IMR-90 (cell line): ENCODE data around the gene DOCK9. TPM values are rescaled to one million over a fixed set of nuclear protein-coding genes. Genes with fewer than 3 reads are reported as not detected.

Experiments
- ATAC-seq: fragments of 200-7000 bp; cut with Tn5 transposase; 2 replicates; pipeline ENCODE4 v1.9.1; 2020; ENCODE audit warnings: low read depth, mild to moderate bottlenecking, moderate library complexity
- BruUV-seq: library from RNA; stranded (reverse); fragments of 400-500 nt; replicated peaks from 2 replicates; lab custom pipeline; 2021; lab: Mats Ljungman, UMichigan
- CTCF ChIA-PET: fragments of 300-600 bp; formaldehyde crosslinking; extraction: SDS; loops from one replicate; lab custom pipeline; 2021; ENCODE audit warnings: antibody characterized with exemption; lab: Yijun Ruan, JAX
- POLR2A ChIA-PET: fragments of 300-600 bp; sonication (Branson Sonifier 250); formaldehyde crosslinking; loops from one replicate; lab custom pipeline; 2022; ENCODE audit warnings: antibody characterized with exemption; ENCODE audit not compliant: unreplicated experiment; lab: Charles Lee
- DNase-seq: peaks from one replicate; pipeline ENCODE4 v3.0.0; 2013
- H2AFZ ChIP-seq: replicated peaks from 2 replicates; pipeline ENCODE3; 2013; ENCODE audit warnings: low read length, mild to moderate bottlenecking; ENCODE audit not compliant: poor library complexity
- H2AK5ac ChIP-seq: 2 replicates; pipeline ENCODE4 v1.6.1; 2013; ENCODE audit warnings: low read depth, low read length, inconsistent platforms
- H2AK9ac ChIP-seq: replicated peaks from 2 replicates; pipeline ENCODE3; 2013; ENCODE audit warnings: mild to moderate bottlenecking, low read depth, low read length, moderate library complexity; ENCODE audit not compliant: poor library complexity
- H2BK120ac ChIP-seq: 2 replicates; pipeline ENCODE4 v1.6.1; 2013; ENCODE audit warnings: low read depth, low read length, inconsistent platforms
- H2BK15ac ChIP-seq: 3 replicates; pipeline ENCODE4 v1.6.1; 2013; ENCODE audit warnings: low read depth, low read length, inconsistent platforms
- H2BK20ac ChIP-seq: 2 replicates; pipeline ENCODE4 v1.6.1; 2013; ENCODE audit warnings: low read depth, mild to moderate bottlenecking, inconsistent platforms, low read length, moderate library complexity
- H2BK5ac ChIP-seq: 2 replicates; pipeline ENCODE4 v1.6.1; 2013; ENCODE audit warnings: mild to moderate bottlenecking, low read depth, low read length, inconsistent platforms; ENCODE audit not compliant: poor library complexity, severe bottlenecking
- H3K14ac ChIP-seq: replicated peaks from 2 replicates; pipeline ENCODE4 v1.6.1; 2013; ENCODE audit warnings: low read depth, low read length, inconsistent platforms
- H3K18ac ChIP-seq: 2 replicates; pipeline ENCODE4 v1.6.1; 2013; ENCODE audit warnings: low read depth, low read length, control low read depth
- H3K23ac ChIP-seq: 2 replicates; pipeline ENCODE4 v1.6.1; 2013; ENCODE audit warnings: low read depth, low read length, inconsistent platforms
- H3K27ac ChIP-seq: 2 replicates; pipeline ENCODE4 v1.5.1; 2013; ENCODE audit warnings: mild to moderate bottlenecking, control low read depth, low read length; ENCODE audit not compliant: insufficient read depth
- H3K27me3 ChIP-seq: 2 replicates; pipeline ENCODE4 v1.6.1; 2013; ENCODE audit warnings: low read length; ENCODE audit not compliant: control insufficient read depth, insufficient read depth
- H3K36me3 ChIP-seq: 2 replicates; pipeline ENCODE4 v1.6.1; 2013; ENCODE audit warnings: low read length, mixed read lengths; ENCODE audit not compliant: control insufficient read depth, insufficient read depth
- H3K4ac ChIP-seq: 2 replicates; pipeline ENCODE4 v1.6.1; 2013; ENCODE audit warnings: low read depth, low read length, inconsistent platforms
- H3K4me1 ChIP-seq: 2 replicates; pipeline ENCODE4 v1.6.1; 2013; ENCODE audit warnings: low read length, mixed read lengths; ENCODE audit not compliant: control insufficient read depth, insufficient read depth
- H3K4me2 ChIP-seq: 2 replicates; pipeline ENCODE4 v1.6.1; 2013; ENCODE audit warnings: low read depth, mild to moderate bottlenecking, control low read depth, low read length, moderate library complexity
- H3K4me3 ChIP-seq: 2 replicates; pipeline ENCODE4 v1.5.1; 2013; ENCODE audit warnings: low read depth, mild to moderate bottlenecking, control low read depth, low read length, moderate library complexity; ENCODE audit not compliant: insufficient read depth
- H3K56ac ChIP-seq: 2 replicates; pipeline ENCODE4 v1.6.1; 2013; ENCODE audit warnings: low read length, inconsistent platforms; ENCODE audit not compliant: insufficient read depth; ENCODE audit errors: extremely low read depth
- H3K79me1 ChIP-seq, 2 experiments: 2 replicates each; pipeline ENCODE4 v1.6.1; 2013; ENCODE audit warnings: low read length in 2 of 2, inconsistent platforms in 1 of 2, low read depth in 1 of 2
- H3K9ac ChIP-seq: 2 replicates; pipeline ENCODE4 v1.6.1; 2013; ENCODE audit warnings: low read depth, low read length, control low read depth
- H3K9me1 ChIP-seq: 2 replicates; pipeline ENCODE4 v1.6.1; 2013; ENCODE audit warnings: low read length, inconsistent platforms; ENCODE audit not compliant: insufficient read depth
- H3K9me3 ChIP-seq: 2 replicates; pipeline ENCODE4 v1.6.1; 2013; ENCODE audit warnings: low read length; ENCODE audit not compliant: control insufficient read depth, insufficient read depth
- H4K20me1 ChIP-seq: 2 replicates; pipeline ENCODE4 v1.6.1; 2013; ENCODE audit warnings: low read length, inconsistent platforms; ENCODE audit not compliant: insufficient read depth
- H4K5ac ChIP-seq: 2 replicates; pipeline ENCODE4 v1.6.1; 2013; ENCODE audit warnings: mild to moderate bottlenecking, low read depth, low read length, control low read depth
- H4K8ac ChIP-seq, 2 experiments: 2 replicates each; pipeline ENCODE4 v1.6.1; 2013; ENCODE audit warnings: low read depth in 2 of 2, low read length in 2 of 2, control low read depth in 1 of 2, inconsistent platforms in 1 of 2
- H4K91ac ChIP-seq: 2 replicates; pipeline ENCODE4 v1.6.1; 2013; ENCODE audit warnings: low read depth, low read length, inconsistent platforms; ENCODE audit not compliant: insufficient read depth
- BHLHE40 ChIP-seq: fragments of 150-350 bp; IDR thresholded peaks from 2 replicates; pipeline ENCODE4 v1.6.1; 2016; ENCODE audit warnings: mild to moderate bottlenecking, low read depth, low read length
- CEBPB ChIP-seq: IDR thresholded peaks from 2 replicates; pipeline ENCODE4 v1.6.1; 2012; ENCODE audit warnings: low read depth, low read length, improper control_type of control experiment
- CHD1 ChIP-seq: IDR thresholded peaks from 2 replicates; pipeline ENCODE4 v1.6.1; 2012; ENCODE audit warnings: low read depth, low read length, improper control_type of control experiment
- FOS ChIP-seq: fragments of 150-350 bp; IDR thresholded peaks from 2 replicates; pipeline ENCODE4 v1.6.1; 2016; ENCODE audit warnings: low read depth, low read length
- MAFK ChIP-seq: IDR thresholded peaks from 2 replicates; pipeline ENCODE4 v1.6.1; 2012; ENCODE audit warnings: low read depth, low read length, improper control_type of control experiment
- MAZ ChIP-seq: IDR thresholded peaks from 2 replicates; pipeline ENCODE4 v1.6.1; 2012; ENCODE audit warnings: low read depth, mild to moderate bottlenecking, low read length, improper control_type of control experiment, moderate library complexity, borderline replicate concordance
- MXI1 ChIP-seq: IDR thresholded peaks from 2 replicates; pipeline ENCODE4 v1.6.1; 2012; ENCODE audit warnings: low read depth, mild to moderate bottlenecking, low read length, moderate library complexity, borderline replicate concordance
- NFE2L2 ChIP-seq: fragments of 150-350 bp; IDR thresholded peaks from 2 replicates; pipeline ENCODE4 v1.6.1; 2016; ENCODE audit warnings: low read depth, mild to moderate bottlenecking, low read length
- POLR2A ChIP-seq: IDR thresholded peaks from 2 replicates; pipeline ENCODE4 v1.6.1; 2012; ENCODE audit warnings: mild to moderate bottlenecking, low read depth, low read length
- RCOR1 ChIP-seq: IDR thresholded peaks from 2 replicates; pipeline ENCODE4 v1.6.1; 2012; ENCODE audit warnings: mild to moderate bottlenecking, low read length, improper control_type of control experiment; ENCODE audit not compliant: insufficient replicate concordance
- RFX5 ChIP-seq: IDR thresholded peaks from 2 replicates; pipeline ENCODE4 v1.8.0; 2012; ENCODE audit warnings: low read depth, mild to moderate bottlenecking, low read length, moderate library complexity
- WGBS, 2 experiments: methylation state at CpG; one replicate each; pipeline versions ENCODE4 v1.1.5 to v1.1.7; 2013; ENCODE audit warnings: missing lambda C conversion rate in 2 of 2; ENCODE audit not compliant: insufficient read length in 1 of 2; ENCODE audit errors: extremely low coverage in 2 of 2; 5-methylcytosine and 5-hydroxymethylcytosine counted together
- dilution Hi-C: fragments of 300-500 bp; cut with HindIII; formaldehyde crosslinking; loops from one replicate; pipeline ENCODE4 v1.14.3; 2018; ENCODE audit warnings: low sequenced_read_pairs; ENCODE audit not compliant: unreplicated experiment
- in situ Hi-C: fragments of 300-500 bp; cut with MboI; formaldehyde crosslinking; loops from 3 replicates; pipeline ENCODE4 v1.14.3; 2019; ENCODE audit warnings: low sequenced_read_pairs, inconsistent platforms, mixed read lengths
- intact Hi-C: fragments of 100-400 bp; cut with micrococcal nuclease; formaldehyde crosslinking; loops from 2 replicates; pipeline ENCODE4 v1.10.0; 2022
- polyA plus RNA-seq, 3 experiments: library from polyadenylated mRNA; depleted of rRNA; stranded (reverse); fragments of >200 nt; gene quantifications; 2 replicates each; pipeline ENCODE4 v1.2.3, GENCODE V29; 2012; ENCODE audit warnings: low replicate concordance in 1 of 3
- total RNA-seq: library from RNA; depleted of rRNA; stranded (reverse); fragments of >200 nt; gene quantifications from 2 replicates; pipeline ENCODE4 v1.2.3, GENCODE V29; 2012
- TF ChIP-seq, protein P1 (sequence below): conservative IDR thresholded peaks from 2 replicates; pipeline ENCODE4 v1.5.1; 2012; ENCODE audit warnings: mild to moderate bottlenecking, low read depth, low read length, improper control_type of control experiment

Gene DOCK9
- total and polyA plus RNA-seq, 2 of the 4 experiments (the other 2 are of a cell fraction), result 4.8 to 7.2 TPM

GRCh38 chr13:98765996-98766519 is 211.8 kb downstream of the DOCK9 start:
- Histone ChIP-seq H3K4me2 (peak overlapping the region; percentile 5; the same call in 1 of the 2 replicates), H2BK15ac (no peak overlapping the region), H2BK5ac (no peak overlapping the region), H2AFZ (no peak overlapping the region), H3K56ac (no peak overlapping the region), H3K79me1 (no peaks in the 10 kb centered on the region), H3K27ac (no peak overlapping the region), H3K27me3 (peaks cover 19% of the 10 kb centered on the region), H2AK9ac (no peak overlapping the region), H4K91ac (no peak overlapping the region), H4K8ac (no peak overlapping the region), H3K23ac (no peak overlapping the region), H3K9me1 (no peaks in the 10 kb centered on the region), H3K4me1 (no peaks in the 10 kb centered on the region), H3K4ac (no peak overlapping the region), H3K14ac (no peak overlapping the region), H4K20me1 (no peaks in the 10 kb centered on the region), H2AK5ac (no peak overlapping the region), H3K9ac (no peak overlapping the region), H2BK120ac (no peak overlapping the region), H3K4me3 (no peak overlapping the region), H4K5ac (no peak overlapping the region), H3K36me3 (no peaks in the 10 kb centered on the region), H3K9me3 (peaks cover 14% of the 10 kb centered on the region), H3K18ac (no peak overlapping the region), H2BK20ac (no peak overlapping the region)
- no peak for ATAC-seq
- no peak for TF ChIP-seq MXI1
- no peak for TF ChIP-seq MAFK
- TF ChIP-seq BHLHE40, result no peak
- TF ChIP-seq, protein P1, sequence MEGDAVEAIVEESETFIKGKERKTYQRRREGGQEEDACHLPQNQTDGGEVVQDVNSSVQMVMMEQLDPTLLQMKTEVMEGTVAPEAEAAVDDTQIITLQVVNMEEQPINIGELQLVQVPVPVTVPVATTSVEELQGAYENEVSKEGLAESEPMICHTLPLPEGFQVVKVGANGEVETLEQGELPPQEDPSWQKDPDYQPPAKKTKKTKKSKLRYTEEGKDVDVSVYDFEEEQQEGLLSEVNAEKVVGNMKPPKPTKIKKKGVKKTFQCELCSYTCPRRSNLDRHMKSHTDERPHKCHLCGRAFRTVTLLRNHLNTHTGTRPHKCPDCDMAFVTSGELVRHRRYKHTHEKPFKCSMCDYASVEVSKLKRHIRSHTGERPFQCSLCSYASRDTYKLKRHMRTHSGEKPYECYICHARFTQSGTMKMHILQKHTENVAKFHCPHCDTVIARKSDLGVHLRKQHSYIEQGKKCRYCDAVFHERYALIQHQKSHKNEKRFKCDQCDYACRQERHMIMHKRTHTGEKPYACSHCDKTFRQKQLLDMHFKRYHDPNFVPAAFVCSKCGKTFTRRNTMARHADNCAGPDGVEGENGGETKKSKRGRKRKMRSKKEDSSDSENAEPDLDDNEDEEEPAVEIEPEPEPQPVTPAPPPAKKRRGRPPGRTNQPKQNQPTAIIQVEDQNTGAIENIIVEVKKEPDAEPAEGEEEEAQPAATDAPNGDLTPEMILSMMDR, result no peak
- TF ChIP-seq NFE2L2, result no peak
- TF ChIP-seq POLR2A, result no peak
- no peak for TF ChIP-seq CHD1
- TF ChIP-seq RFX5, result no peak
- TF ChIP-seq RCOR1, result no peak
- TF ChIP-seq FOS, result no peak
- no peak for TF ChIP-seq CEBPB
- TF ChIP-seq MAZ, result no peak
- ChIA-PET CTCF (no interaction called here), POLR2A (no interaction called here)
- in situ Hi-C loops (no loop called here), dilution Hi-C loops (no loop called here), intact Hi-C loops (no loop called here)
- DNase-seq, result no peak
- WGBS, 2 experiments, result no CpG with 5 or more reads among the region's 8 CpGs
- BruUV-seq, result no TSS peak
